K562 (cell line): Measurements from ENCODE around the gene STAT4.

ENCODE experiments used
- FOS ChIP-seq: IDR thresholded peaks from 3 replicates; pipeline ENCODE4 v1.6.1; 2011; ENCODE audit not compliant: insufficient read length; ENCODE audit errors: extremely low read depth
- NCOA2 ChIP-seq, 2 experiments: fragments of 450-650 bp; IDR thresholded peaks; 2 replicates each; pipeline ENCODE4 v1.6.1; 2018; ENCODE audit warnings: mild to moderate bottlenecking in 2 of 2, moderate library complexity in 1 of 2; ENCODE audit not compliant: partially characterized antibody in 2 of 2
- ZNF583 ChIP-seq: fragments of 250-450 bp; sonication (Bioruptor Pico); IDR thresholded peaks from 2 replicates; pipeline ENCODE4 v1.4.0; 2020
- TF ChIP-seq, protein P1 (sequence below), 3 experiments: IDR thresholded peaks in 2 of 3; conservative IDR thresholded peaks in 1 of 3; 2 replicates each; pipeline ENCODE4 v1.5.1; 2011 to 2012; ENCODE audit warnings: low read length in 3 of 3, mild to moderate bottlenecking in 3 of 3, control low read depth in 2 of 3, improper control_type of control experiment in 1 of 3, inconsistent platforms in 1 of 3, low read depth in 1 of 3, mixed read lengths in 1 of 3, moderate library complexity in 1 of 3; ENCODE audit not compliant: insufficient read depth in 2 of 3

DNA sequence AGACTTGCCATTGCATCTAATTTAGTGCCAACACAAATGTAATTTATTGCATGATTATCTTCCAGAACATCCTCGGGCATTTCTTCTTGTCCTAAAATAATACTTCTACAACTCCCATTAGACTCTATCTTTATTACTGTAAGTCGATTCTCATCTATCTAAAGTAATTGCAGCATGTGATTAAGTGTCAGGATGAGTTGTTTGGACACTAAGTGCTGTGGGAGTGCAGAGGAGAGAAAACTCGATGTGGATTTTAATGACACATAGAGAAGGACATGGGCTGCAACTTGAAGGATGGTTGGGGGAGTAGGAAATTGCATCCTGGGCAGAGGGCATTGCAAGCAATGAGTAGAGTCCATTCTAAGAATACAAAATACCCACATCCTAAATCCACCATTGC lies 33.5 kb downstream of the STAT4 start:
- no peak for TF ChIP-seq NCOA2 (IDR thresholded peaks at IDR 0.05; ENCODE audit: partially characterized antibody in 2 of 2)
- no peak for TF ChIP-seq FOS
- TF ChIP-seq, protein P1, sequence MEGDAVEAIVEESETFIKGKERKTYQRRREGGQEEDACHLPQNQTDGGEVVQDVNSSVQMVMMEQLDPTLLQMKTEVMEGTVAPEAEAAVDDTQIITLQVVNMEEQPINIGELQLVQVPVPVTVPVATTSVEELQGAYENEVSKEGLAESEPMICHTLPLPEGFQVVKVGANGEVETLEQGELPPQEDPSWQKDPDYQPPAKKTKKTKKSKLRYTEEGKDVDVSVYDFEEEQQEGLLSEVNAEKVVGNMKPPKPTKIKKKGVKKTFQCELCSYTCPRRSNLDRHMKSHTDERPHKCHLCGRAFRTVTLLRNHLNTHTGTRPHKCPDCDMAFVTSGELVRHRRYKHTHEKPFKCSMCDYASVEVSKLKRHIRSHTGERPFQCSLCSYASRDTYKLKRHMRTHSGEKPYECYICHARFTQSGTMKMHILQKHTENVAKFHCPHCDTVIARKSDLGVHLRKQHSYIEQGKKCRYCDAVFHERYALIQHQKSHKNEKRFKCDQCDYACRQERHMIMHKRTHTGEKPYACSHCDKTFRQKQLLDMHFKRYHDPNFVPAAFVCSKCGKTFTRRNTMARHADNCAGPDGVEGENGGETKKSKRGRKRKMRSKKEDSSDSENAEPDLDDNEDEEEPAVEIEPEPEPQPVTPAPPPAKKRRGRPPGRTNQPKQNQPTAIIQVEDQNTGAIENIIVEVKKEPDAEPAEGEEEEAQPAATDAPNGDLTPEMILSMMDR (IDR thresholded peaks at IDR 0.05 in 2 of 3, conservative IDR thresholded peaks at IDR 0.05 in 1 of 3; ENCODE audit: insufficient read depth in 2 of 3, low read depth in 1 of 3, low read length in 3 of 3) = no peak
- no peak for TF ChIP-seq ZNF583
